Mucosa of rectum (tissue), 2 donors: Measurements from ENCODE around the gene NEUROG1.
"Not testable (repeated sequence)": the region's sequence is repeated elsewhere in the genome, so short reads cannot be mapped to it uniquely, and the experiment has no call there.

ENCODE experiments used
- H3K27ac ChIP-seq, 2 donors: one replicate each; pipeline ENCODE4 v1.7.0; 2013; ENCODE audit warnings: inconsistent platforms in 2 of 2, low read depth in 2 of 2, low read length in 2 of 2
- H3K27me3 ChIP-seq, 2 donors: one replicate each; pipeline ENCODE4 v1.7.0; 2013; ENCODE audit warnings: low read length in 2 of 2; ENCODE audit not compliant: control insufficient read depth in 2 of 2, insufficient read depth in 2 of 2
- H3K36me3 ChIP-seq, 2 donors: one replicate each; pipeline ENCODE4 v1.7.0; 2013; ENCODE audit warnings: low read length in 2 of 2; ENCODE audit not compliant: control insufficient read depth in 2 of 2, insufficient read depth in 2 of 2
- H3K4me1 ChIP-seq, 2 donors: one replicate each; pipeline ENCODE4 v1.7.0; 2013; ENCODE audit warnings: low read length in 2 of 2, mild to moderate bottlenecking in 1 of 2; ENCODE audit not compliant: control insufficient read depth in 2 of 2, insufficient read depth in 2 of 2
- H3K4me3 ChIP-seq, 2 donors: one replicate each; pipeline ENCODE4 v1.7.0; 2013; ENCODE audit warnings: low read length in 2 of 2
- H3K9ac ChIP-seq, 2 donors: one replicate each; pipeline ENCODE4 v1.7.0; 2013; ENCODE audit warnings: low read length in 2 of 2, low read depth in 1 of 2, mild to moderate bottlenecking in 1 of 2
- H3K9me3 ChIP-seq, 2 donors: one replicate each; pipeline ENCODE4 v1.7.0; 2013; ENCODE audit warnings: low read length in 2 of 2; ENCODE audit not compliant: control insufficient read depth in 2 of 2
- donor health status: healthy.
- donor health status: Normal muscosa, but diverticular disease.

NEUROG1 gene

GRCh38 chr5:135497971-135498636 lies 37.7 kb downstream of the NEUROG1 start:
- H3K9ac ChIP-seq = no peak overlapping the region
- no peak overlapping the region for H3K27ac ChIP-seq
- H3K4me3 ChIP-seq = no peak overlapping the region
- H3K36me3 ChIP-seq = no peaks in the 10 kb centered on the region
- H3K4me1 ChIP-seq = no peaks in the 10 kb centered on the region
- H3K9me3 ChIP-seq = no peaks in the 10 kb centered on the region
- H3K27me3 ChIP-seq = peaks cover 9 to 18% of the 10 kb centered on the region in 2 donors

- H3K4me3 ChIP-seq, H3K4me1 ChIP-seq, H3K36me3 ChIP-seq, H3K9ac ChIP-seq, H3K9me3 ChIP-seq, H3K27ac ChIP-seq: not testable (repeated sequence)
- H3K27me3 ChIP-seq = peaks cover 27 to 38% of the 10 kb centered on the region in 2 donors
Measured at GRCh38 chr5:135495531-135495930, 40.2 kb downstream of the NEUROG1 start.

GRCh38 chr5:135494196-135494595 lies 41.6 kb downstream of the NEUROG1 start:
- Histone ChIP-seq H3K27ac (no peak overlapping the region), H3K4me3 (no peak overlapping the region), H3K9ac (no peak overlapping the region), H3K27me3 (peaks cover 31 to 49% of the 10 kb centered on the region in 2 donors), H3K9me3 (no peaks in the 10 kb centered on the region), H3K4me1 (no peaks in the 10 kb centered on the region), H3K36me3 (no peaks in the 10 kb centered on the region)

DNA sequence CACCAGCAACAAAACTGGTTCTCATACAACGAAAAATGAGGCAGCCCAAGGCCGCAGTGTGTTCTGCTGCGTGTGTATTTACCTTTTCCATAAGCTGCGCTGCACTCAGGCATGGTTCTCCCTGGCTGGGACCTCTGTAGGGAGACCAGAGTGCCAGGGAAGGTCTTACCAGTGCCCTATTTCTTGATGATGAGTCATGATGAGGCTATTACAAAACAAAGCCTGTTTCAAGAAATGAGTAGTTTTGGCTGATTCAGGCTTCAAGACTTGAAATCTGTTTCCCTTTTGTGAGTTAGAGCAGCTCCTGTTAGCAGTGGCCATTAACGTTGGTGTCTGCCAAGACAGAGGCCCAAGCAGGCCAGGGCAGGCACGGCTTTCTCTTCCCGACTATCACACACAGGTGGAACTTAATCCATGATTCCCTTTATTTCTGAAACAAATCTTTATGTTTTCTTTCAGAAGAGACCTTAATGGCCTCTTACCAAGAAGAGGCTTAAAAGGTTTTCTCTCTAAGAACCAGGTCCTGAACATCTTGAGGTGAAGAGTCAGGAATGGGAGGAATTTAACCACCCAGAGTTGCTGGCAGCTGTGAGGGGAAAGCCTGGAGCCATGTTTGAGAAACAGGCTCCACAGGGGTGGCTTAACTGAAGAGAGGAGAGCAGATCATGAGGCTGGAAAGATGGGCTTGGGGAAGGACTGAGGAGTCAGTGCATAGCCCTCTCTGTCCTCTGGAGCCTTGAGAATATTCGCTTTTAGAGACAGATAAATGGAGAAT lies 42.2 kb downstream of the NEUROG1 start:
- Histone ChIP-seq H3K4me1 (peaks cover 0 to 2% of the 10 kb centered on the region in 2 donors), H3K27me3 (peaks cover 30 to 53% of the 10 kb centered on the region in 2 donors), H3K36me3 (no peaks in the 10 kb centered on the region), H3K9ac (no peak overlapping the region), H3K4me3 (no peak overlapping the region), H3K27ac (no peak overlapping the region), H3K9me3 (no peaks in the 10 kb centered on the region)

- H3K27ac ChIP-seq = no peak overlapping the region
- peaks cover 39 to 55% of the 10 kb centered on the region in 2 donors for H3K27me3 ChIP-seq
- no peaks in the 10 kb centered on the region for H3K9me3 ChIP-seq
- H3K4me1 ChIP-seq = peaks cover 0 to 2% of the 10 kb centered on the region in 2 donors
- H3K36me3 ChIP-seq = no peaks in the 10 kb centered on the region
- no peak overlapping the region for H3K4me3 ChIP-seq
- no peak overlapping the region for H3K9ac ChIP-seq
Measured at GRCh38 chr5:135492319-135492626, 43.5 kb downstream of the NEUROG1 start.

DNA sequence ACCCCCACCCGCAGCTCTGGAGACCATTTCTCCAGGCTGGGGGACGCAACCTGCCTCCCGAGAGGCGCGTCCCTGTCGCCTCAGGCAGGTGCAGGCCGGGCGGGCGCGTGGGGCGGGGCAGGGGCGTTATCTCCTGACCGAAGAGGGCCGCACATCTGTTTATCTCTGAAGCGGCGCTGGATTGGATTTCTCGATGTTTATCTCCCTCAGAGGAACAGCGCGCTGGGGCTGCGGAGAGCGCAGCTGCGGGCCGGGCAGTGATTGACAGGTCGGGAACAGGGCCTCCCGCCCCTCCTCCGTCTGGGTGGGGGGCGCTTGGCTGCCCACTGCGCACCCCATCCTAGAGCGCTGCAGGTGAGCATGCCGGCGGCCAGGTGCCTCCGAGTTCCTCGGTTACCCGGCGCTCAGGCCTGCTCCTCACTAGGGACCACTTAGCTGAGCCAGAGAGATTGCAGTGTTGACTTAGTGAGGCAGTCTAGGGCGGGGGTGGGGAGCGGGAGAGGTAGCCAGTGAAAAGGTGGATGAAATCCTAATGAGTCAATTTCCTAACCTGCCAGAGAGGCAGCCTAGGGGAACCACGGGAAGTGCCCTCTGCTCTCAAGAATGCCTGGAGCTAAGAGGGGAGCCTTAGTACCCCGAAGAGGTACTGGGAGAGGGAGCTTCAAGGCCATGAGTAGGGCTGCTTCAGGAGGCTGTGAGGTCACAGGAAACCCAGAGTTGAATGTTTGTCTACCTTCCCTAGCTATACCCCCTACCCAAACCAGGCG lies 44.0 kb downstream of the NEUROG1 start:
- H3K9ac ChIP-seq = no peak overlapping the region
- peaks cover 0 to 2% of the 10 kb centered on the region in 2 donors for H3K4me1 ChIP-seq
- H3K9me3 ChIP-seq = no peaks in the 10 kb centered on the region
- no peak overlapping the region for H3K4me3 ChIP-seq
- H3K27me3 ChIP-seq = peaks cover 44 to 58% of the 10 kb centered on the region in 2 donors
- no peak overlapping the region for H3K27ac ChIP-seq
- H3K36me3 ChIP-seq = no peaks in the 10 kb centered on the region

GRCh38 chr5:135491038-135491551 lies 44.7 kb downstream of the NEUROG1 start:
- H3K4me3 ChIP-seq = no peak overlapping the region
- H3K9ac ChIP-seq = no peak overlapping the region
- H3K27ac ChIP-seq = no peak overlapping the region
- no peaks in the 10 kb centered on the region for H3K36me3 ChIP-seq
- H3K9me3 ChIP-seq = no peaks in the 10 kb centered on the region
- peaks cover 45 to 62% of the 10 kb centered on the region in 2 donors for H3K27me3 ChIP-seq
- H3K4me1 ChIP-seq = peaks cover 0 to 2% of the 10 kb centered on the region in 2 donors

DNA sequence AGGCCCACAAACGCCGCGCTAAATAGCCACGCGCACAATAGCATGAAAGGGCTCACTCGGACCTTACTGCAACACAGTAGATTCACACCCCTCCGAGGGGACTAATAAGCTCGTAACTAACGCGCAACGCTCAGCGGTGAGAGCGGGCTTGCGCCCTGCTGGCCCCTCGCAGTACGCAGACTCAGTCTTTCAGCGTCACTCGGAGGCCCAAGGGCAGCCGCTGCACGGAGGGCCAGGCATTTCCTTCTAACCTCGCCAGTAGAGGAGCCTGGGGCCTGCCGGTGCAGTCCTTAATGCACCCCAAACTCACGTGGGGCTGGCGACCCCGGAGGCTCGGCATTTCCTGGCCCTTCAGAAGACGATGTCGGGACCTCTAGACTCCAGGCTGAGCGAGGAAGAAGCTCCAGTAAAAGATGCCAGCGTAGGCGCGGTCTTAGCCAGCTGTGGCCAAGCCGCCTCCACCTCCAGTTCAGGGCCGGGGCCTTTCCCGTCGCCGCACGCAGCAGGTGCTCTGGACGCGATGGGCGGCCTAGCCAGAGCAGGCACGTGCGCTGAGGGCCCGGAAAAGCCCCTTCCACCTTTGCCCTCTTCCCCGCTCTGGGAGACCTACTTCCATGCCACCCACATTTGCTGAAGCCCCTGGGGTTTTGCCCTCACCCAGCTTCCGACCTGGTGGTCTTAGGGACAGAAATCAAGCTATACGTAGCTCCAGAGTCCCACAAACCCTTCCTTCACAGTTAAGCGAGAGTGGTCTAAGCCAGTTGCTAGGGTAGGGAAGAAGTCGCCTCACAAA lies 45.3 kb downstream of the NEUROG1 start:
- Histone ChIP-seq H3K27me3 (peaks cover 52 to 68% of the 10 kb centered on the region in 2 donors), H3K36me3 (no peaks in the 10 kb centered on the region), H3K9ac (no peak overlapping the region), H3K4me1 (peaks cover 0 to 2% of the 10 kb centered on the region in 2 donors), H3K27ac (no peak overlapping the region), H3K9me3 (no peaks in the 10 kb centered on the region), H3K4me3 (no peak overlapping the region)

DNA sequence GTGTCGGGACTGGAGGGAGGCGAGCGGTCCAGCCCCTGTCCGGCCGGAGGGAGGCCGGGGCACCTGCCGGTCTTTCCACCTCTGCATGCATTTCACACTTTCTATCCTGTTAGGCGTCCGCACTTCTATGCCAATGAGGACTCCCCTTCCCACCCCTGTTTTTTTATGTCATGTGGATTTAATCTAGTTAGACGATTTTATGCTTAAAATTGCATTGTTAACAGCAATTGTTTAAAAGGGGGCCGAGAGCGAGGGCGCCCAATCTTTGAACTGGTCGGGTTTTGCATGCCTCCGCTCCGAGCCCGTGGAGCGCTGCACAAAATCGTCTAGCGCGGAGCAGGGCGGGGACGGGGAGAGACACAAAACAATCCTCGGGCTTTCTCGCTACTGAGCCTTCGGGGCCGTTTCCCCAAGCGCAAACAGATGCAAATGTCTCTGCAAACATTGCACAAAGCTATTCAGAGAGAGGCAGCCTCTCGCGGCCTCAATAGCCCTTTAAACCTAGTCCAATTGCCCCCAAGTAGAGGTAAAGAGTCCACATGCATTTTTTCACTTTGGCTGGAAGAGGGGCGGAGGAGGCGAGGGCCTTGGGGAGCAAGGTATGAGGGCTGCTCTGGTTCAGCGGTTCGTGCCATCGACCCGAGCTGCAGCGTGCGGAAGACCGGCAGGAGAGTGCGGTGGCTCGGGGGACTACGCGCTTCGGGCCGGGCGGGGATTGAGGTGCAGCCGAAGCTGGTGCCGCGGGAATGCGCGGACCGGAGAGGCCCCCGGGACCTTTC lies 46.1 kb downstream of the NEUROG1 start:
- peaks cover 0 to 2% of the 10 kb centered on the region in 2 donors for H3K4me1 ChIP-seq
- peaks cover 55 to 68% of the 10 kb centered on the region in 2 donors for H3K27me3 ChIP-seq
- no peaks in the 10 kb centered on the region for H3K36me3 ChIP-seq
- no peak overlapping the region for H3K9ac ChIP-seq
- H3K4me3 ChIP-seq = no peak overlapping the region
- H3K27ac ChIP-seq = no peak overlapping the region
- H3K9me3 ChIP-seq = no peaks in the 10 kb centered on the region
